GM21723 (cell line): ENCODE data around the gene PHF12.
"Not testable (repeated sequence)": the region's sequence is repeated elsewhere in the genome, so short reads cannot be mapped to it uniquely, and the experiment has no call there.

Experiments
- ATAC-seq: cut with Tn5 transposase; IDR thresholded peaks from one replicate; pipeline ENCODE4 v1.9.1; 2021; ENCODE audit warnings: mild to moderate bottlenecking, moderate library complexity; ENCODE audit not compliant: unreplicated experiment

Gene PHF12

DNA sequence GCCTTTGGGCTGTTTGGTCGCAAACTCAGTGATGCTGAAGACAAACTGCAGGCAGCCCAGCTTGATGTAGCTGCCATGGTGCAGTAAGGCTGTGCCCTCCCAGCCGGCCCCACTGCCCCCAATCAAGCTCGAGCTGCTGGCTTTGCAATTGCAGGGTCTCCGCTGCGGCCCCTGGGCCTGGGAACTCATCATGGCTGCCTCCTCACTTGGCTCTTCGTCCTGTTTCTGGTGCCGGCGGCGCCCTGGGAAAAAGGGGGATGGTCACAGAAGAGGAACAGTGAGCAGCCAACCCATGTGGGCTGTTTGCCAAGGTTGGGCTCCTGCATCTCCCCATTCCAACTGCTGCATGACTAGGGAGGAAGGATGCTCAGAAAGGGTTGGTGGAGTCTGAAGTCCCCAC, 45.0 kb downstream of the PHF12 start:
- no peak for ATAC-seq

DNA sequence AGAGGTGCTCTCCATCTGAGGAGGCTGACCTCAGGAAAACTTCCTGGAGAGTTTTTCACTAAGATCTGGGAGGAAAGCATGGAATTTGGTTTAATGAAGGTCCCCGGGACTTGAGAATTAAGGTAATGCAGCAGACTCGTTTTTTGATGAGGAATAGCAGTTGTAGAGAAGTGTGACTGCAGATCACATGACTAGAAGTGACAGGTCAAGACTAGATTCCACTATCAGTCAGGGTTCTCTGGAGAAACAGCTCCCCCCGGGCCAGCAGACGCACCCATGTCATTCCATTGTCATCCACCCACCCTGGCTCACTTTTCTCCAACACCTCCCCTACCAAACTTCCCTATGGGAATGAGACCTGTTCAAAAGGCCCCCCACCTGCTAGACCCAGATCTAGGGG, 46.5 kb downstream of the PHF12 start:
- no peak for ATAC-seq

DNA sequence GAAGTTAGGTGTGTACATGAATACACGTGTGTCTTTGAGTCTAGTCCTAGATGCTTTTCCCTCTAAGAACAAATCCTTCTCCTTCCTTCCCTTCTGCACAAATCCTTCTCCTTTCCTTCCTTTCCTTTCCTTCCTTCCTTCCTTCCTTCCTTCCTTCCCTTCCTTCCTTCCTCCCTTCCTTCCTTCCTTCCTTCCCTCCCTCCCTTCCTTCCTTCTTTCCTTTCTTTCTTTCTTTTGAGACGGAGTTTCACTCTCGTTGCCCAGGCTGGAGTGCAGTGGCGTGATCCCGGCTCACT, 47.8 kb downstream of the PHF12 start:
- ATAC-seq = not testable (repeated sequence)

DNA sequence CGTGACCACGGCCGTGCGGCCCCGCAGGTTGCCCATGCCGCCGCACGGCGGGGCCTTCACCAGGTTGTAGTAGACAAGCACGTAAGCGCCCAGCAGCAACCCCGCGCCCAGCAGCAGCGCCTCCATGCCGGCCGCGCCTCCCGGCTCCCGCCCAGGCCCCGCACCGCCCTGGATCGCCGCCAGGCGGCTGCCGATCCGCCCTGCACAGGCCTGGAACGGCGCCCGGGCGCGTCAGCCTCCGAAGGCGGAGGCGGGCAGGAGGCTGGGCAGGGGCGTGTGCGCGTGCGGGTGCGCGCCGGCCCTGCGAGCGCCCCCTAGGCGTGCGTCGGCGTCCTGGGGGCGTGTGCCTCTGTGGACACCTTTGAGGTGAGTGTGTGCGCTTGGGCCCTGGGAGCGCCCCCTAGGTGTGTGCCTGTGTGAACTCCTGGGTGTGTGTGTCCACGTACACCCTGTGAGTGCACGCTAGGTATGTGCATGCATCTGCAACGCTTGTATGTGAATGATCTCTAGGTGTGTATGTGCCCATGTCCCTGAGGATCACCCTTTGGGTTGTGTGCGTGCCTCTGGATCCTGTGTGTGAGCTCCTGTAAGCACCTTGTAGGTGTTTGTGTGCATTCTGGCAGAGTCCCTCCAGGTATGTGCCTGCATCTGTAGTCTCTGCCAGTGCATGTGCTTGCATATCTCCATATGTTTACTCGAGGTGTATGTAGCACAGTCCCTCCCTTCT, 48.3 kb downstream of the PHF12 start, which contains the start of gene DHRS13:
Gene DHRS13, minus strand, starts transcription at position 261 of the 727 bp plus-strand sequence. Its CDS starts 135 bp downstream, at position 126.
- ATAC-seq = peak; percentile 83

DNA sequence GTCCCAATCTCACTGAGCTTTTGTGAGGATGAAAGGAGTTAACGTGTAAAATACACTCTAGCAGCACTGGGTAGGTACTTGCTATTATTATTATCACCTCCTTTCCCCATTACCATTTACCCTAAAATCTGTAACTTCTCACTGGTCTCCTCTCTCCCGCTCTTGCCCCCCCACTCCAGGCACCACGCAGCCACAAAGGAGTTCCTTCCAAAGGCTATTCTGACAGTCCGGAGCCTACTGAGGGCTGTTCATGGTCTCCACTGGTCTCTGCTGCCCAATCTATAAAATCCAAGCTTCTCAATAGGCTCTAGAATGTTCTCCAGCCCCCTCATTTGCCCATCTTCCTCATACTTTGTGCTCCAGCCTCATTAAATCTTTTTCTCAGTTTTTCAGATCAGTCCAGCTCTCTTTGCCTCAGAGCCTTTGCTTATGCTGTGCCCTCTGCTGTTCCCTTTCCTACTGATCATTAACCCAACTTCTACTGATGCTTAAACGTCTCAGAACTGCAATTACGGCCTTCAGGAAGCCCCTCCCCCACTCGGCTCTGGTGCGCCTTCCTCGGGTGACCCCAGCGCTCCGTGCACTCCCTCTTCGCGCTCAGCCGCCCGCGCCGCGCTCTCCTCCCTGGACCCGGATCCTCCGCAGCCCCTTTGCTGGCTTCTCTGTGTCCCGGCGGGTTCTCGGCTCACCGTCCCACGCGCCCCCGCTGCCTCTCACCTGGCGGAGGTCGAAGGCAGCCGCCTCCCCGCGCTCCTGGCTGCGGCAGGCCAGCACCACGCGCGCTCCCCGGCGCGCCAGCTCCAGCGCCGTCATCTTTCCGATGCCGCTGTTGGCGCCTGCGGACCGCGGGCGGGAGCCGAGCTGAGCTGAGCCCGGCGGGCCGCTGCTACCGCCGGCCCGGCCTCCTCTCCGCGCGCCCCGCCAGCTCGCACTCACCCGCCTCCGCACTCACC, 49.2 kb downstream of the PHF12 start:
- ATAC-seq = peak; percentile 39

DNA sequence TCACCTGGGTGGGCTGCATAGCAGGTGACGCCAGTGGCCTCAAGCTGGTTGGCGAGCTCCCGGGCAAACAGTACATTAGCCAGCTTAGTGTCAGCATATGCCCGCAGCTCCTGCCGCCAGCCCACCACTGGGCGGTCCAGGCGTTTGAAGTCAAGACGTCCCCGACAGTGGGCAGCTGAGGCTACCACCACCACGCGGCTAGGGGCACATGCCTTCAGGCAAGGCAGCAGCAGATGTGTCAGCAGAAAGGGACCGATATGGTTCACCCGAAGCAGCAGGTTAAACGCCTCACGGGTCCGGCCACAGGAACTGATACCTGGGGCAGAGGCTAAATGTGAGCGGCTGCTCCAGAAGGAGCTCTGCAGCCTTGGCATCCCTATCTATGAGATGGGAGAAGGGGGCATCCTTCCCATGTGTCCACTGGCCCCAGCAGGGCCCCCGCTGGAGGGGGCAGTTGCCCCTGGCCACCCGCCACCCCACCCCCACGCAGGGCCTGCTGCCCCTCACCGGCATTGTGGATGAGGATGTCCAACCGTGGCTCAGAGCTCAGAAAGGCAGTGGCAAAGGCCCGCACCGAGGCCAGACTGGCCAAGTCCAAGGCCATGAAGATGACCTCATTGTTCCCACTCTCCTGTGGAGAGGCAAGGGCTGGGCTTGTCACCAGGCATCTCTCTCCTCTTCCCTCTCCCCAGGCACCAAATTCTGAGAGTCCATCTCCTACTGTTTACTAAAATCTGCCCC, 50.2 kb downstream of the PHF12 start:
- ATAC-seq = no peak

DNA sequence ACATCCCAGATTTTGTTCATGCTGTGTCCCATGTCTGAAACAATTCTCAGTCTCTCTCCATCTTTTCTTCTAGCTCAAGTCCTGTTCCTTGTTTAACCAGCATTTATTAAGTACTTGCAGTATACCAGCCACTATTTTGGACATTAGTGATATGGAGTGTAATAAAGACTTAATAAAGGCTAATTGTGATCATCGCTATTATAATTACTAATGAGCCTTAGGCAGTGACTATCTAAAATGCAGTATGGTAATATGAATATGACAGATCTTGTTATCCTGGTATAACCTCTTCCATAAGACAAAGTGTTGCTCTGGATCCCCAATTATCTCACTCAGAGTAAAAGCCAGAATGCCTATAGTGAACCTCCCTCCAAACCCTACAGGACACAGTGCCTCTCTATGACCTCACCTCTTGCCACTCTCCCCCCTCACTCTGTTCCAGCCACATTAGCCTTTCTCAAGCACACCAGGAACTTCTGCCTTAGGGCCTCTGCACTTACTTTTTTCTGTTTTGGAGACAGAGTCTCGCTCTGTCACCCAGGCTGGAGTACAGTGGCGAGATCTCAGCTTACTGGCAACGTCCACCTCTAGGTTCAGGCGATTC, 52.0 kb downstream of the PHF12 start:
- ATAC-seq = no peak

DNA sequence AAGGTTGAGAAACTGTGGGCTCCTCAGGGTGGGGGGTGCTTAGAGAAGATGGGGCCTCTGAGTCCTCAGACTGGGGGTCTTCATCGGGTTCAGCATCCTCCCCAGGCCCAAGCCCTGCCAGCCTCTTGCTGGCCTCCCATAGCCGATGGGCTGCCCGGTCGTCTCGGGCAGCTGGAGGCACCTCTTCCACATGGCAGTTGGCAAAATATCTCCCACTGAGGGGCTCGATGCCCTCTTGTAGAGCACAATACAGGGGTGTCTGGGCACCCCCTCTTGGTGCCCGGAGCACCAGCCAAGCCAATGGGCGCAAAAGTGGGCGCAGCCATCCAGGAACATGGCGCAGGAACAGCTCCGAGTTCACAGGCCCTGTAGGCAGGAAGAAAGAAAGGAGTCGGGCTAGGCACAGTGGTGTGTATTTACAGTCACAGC, 52.8 kb downstream of the PHF12 start:
- no peak for ATAC-seq

DNA sequence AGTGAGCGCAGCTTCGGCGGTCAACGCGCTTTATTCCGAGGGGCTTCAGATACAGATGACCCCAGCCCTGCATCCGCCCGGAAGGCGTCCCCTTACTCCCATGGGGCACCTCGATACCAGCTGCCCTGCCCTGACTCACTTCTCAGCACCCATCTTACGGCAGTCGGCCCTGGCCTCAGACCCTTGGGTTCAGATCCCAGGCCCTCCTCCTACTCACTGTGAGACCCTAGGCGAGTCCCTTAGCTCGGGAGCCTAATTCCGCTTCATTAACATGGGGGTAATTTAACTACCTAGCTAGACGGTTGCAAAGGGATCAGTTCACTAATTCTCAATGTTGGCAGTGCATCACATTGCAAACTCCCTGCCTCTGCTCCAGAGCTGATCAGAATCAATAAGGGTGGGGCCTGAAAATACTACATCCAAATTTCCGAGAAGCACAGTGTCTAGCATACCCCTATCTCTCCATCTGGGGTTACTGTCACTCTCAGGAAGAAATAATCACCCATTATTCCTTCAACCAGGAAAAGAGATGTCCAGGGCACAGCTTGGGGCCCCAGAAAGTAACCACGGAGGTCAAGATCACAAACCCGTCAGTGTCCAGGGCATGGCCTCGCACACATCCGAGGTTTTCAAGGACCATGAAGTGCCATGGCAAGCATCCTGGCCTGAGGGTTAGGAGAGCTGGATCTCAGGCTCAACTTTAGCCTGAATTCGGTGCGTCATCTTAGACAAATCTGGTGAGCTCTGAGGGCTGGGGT, 53.4 kb downstream of the PHF12 start:
- peak; percentile 4 for ATAC-seq

DNA sequence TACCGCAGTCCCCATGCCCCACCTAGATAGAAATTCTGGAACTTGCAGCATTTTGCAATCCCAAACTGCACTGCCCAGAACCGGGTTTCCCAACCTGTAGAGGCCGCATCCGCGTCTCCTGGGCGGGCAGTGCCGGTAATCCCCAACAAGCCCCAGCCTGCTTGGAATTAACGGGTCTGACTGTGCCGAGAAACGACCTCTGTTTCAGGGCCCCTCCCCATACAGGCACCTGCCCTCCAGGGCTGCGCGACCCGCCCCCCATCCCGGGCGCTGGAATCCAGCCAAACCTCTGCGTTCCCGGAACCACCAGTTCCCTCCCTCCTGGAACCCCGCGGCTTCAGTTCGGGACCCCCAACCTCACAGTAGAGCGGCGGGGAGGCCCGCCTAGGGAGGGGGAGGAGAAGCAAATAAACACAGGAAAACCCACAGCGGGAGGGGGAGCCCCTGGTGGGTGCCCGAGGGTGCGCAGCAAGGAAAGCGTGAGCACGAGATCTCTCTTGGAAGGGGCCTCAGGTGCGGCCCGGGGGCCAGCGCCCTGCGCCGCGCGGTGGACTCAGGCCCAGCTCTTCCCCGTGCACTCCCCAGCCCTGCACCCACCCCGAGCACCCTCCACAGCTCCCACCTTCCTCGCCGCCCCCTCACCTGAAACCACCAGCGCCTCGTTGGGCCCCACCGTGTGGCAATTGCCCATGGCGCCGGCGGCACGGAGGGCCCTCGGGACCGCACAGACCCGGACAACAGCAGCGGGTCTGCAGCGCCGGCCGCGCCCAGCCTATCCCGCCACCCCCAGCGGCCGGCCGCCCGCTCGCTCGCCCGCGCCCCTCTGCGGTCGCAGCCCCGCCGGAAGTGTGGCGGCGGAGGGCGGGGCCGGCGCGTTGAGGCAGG, 54.2 kb downstream of the PHF12 start, which contains the start of gene FLOT2:
Gene FLOT2, minus strand, starts transcription at position 850 of the 885 bp plus-strand sequence. Its CDS starts 159 bp downstream, at position 691.
- ATAC-seq = peak; percentile 38

DNA sequence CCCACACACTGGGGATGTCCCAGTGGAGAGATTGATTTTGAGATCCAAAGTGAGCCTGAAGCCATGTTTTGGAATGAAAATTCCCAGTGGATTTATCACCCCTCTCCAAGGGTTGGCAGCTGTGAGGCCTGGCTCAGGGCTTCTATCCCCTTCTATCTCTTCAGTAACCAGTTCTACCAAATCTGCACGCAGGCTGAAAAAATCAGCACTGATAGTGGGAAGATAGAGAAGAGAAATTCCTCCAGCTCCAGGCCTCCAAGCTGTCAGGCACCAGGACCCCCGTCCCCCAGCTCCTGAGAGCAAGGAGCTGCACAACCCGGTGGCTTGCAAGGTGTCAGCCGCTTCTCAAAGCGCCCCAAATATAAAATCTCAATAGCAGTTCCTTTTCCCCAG, 54.8 kb downstream of the PHF12 start:
- no peak for ATAC-seq

DNA sequence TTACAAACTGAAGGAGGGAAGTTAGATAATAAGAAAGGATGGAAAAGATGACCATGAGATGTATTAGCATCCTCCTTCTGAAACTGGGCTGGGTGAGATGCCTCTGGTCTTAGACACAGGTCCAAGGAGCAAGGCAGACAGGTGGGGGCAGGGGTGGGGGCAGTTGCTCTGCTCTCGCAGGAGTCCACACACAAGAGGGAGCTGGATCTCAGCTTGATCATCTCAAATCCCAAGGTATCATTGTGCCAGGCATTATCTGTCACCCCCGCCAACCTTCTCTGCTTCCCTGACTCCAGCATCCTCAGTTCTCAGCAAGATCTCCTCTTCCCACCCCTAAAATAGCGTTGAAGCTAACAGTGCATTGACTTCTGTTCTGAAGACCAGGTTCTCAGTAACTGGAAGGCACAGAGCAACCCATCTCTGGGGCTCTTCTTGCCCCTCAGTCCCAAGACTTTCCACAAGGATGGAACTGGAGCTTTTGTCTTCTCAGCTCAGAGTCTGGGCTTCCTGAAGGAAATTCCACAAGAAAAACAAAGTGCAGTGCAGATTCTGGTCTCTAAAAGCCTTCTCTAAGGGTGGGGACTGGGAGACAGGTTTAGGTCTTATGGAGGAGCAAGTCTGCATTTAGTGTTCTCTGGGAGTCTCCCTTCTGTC, 55.4 kb downstream of the PHF12 start:
- no peak for ATAC-seq

DNA sequence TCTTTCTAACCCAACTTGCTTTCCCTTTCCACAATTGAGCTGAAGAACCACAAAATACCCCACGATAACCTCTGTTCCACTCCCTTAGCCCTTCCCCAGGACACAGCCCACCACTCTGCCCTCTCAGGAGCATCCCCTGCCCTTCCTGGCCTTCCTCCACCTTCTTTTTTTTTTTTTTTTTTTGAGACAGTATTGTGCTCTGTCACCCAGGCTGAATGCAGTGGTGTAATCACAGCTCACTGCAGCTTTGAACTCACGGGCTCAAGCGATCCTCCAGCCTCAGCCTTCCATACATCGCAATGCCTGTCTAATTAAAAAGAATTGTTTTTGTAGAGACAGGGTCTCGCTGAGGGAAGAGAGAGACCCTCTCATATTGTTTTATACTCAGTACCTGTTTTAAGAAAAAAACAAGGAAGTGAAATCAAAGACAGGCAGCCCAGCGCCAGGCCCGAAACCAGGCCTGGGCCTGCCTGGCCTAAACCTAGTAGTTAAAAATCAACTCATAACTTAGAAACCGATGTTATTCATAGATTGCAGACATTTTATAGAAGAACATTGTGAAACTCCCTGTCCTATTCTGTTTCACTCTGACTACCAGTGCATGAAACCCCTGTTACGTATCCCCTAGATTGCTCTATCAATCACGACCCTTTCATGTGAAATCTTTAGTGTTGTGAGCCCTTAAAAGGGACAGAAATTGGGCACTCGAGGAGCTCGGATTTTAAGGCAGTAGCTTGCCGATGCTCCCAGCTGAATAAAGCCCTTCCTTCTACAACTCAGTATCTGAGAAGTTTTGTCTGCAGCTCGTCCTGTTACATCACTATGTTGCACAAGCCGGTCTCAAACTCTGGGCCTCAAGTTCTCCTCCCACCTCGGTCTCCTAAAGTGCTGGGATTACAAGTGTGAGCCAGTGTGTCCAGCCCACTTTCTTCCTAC, 57.8 kb downstream of the PHF12 start:
- not testable (repeated sequence) for ATAC-seq

DNA sequence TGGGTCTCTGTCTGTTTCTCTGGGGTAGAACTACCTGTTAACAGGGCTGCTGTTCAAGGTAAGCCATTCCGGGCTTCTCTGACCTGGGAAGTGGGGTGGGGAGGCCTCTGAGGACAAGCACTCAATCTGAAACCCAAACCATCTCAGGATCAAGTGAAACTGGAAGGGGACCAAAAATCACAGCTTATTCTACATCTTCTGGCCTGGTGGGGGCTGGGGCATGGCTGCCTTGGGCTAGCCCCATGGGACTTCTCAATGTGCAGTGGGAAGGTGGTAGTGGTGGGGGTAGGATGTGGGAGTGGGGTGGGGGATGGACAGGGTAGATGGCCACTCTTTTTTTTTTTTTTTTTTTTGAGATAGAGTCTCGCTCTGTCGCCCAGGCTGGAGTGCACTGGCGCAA, 59.3 kb downstream of the PHF12 start:
- peak; percentile 34 for ATAC-seq

DNA sequence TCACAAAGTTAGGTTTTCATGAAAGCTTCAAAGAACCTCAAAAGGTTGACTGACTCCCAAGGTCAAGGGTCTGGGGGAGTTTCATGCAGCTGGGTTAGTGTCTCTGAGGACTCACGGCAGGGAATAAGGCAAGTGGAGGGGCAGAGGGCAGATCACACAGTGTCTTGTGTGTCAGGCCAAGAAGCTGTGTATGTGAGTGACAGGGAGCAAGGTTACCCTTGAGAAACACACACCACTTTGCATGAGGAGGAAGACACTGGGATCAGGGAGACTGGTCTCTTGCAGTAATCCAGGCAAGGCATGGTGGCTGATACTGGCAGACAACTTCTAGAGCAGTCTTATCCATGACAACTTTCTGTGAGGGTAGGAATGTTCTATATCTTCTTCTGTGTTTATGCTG, 60.1 kb downstream of the PHF12 start:
- ATAC-seq = no peak

DNA sequence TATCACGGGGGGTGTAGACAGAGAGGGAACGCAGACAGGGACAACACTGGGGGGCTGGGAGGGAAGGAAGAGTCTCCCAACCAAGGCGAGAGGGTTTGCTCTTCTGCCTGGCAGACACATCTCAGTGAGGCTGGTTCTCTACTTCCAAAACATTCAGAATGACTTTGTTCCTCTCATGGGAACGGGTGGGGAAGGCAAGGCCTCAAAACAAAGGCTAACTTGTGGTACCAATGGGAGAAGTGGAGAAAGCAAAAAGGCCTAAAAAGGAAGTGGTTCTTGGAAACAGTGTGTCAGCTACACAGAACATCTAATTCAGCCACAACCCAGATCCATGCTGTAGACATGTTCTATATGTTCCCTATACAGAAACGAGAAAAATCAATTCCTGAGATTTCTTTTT, 61.3 kb downstream of the PHF12 start:
- ATAC-seq = no peak

DNA sequence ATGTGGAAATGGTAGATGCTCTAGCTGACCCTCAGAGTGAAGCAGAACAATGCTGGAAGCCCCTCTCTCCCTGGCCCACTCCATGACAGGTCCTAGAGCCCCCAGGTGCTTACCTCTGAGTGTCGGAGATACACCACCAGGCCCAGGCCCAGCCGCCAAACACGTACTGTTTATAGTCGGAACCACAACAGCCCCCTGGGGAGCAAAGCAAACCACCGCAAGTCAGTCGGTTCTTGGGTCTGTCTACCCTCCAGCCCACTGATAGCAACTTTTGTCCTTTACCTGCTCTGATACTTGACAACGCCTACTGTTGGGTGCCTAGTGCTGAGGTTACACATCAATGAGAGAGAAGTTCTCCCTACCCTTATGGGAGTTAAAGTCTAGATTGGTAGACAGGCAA, 62.5 kb downstream of the PHF12 start:
- no peak for ATAC-seq
